ENCODE data around the gene ELOVL4.

ELOVL4 gene

GRCh38 chr6:79947191-79948186 lies at the start of gene ELOVL4:
Gene ELOVL4, minus strand, starts transcription at chr6:79947553. Its CDS starts 274 bp downstream, at chr6:79947279.
- peak; percentile 93 for ATAC-seq
- TF ChIP-seq, protein P1, sequence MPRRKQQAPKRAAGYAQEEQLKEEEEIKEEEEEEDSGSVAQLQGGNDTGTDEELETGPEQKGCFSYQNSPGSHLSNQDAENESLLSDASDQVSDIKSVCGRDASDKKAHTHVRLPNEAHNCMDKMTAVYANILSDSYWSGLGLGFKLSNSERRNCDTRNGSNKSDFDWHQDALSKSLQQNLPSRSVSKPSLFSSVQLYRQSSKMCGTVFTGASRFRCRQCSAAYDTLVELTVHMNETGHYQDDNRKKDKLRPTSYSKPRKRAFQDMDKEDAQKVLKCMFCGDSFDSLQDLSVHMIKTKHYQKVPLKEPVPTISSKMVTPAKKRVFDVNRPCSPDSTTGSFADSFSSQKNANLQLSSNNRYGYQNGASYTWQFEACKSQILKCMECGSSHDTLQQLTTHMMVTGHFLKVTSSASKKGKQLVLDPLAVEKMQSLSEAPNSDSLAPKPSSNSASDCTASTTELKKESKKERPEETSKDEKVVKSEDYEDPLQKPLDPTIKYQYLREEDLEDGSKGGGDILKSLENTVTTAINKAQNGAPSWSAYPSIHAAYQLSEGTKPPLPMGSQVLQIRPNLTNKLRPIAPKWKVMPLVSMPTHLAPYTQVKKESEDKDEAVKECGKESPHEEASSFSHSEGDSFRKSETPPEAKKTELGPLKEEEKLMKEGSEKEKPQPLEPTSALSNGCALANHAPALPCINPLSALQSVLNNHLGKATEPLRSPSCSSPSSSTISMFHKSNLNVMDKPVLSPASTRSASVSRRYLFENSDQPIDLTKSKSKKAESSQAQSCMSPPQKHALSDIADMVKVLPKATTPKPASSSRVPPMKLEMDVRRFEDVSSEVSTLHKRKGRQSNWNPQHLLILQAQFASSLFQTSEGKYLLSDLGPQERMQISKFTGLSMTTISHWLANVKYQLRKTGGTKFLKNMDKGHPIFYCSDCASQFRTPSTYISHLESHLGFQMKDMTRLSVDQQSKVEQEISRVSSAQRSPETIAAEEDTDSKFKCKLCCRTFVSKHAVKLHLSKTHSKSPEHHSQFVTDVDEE (CRISPR knock-in tag; IDR thresholded peaks at IDR 0.05), result no peak
- 0 out of 2 replicates have a peak, but pooled peaks have one; percentile 32 for TF ChIP-seq PATZ1 (CRISPR knock-in tag; IDR thresholded peaks at IDR 0.05; ENCODE audit: borderline replicate concordance)

DNA sequence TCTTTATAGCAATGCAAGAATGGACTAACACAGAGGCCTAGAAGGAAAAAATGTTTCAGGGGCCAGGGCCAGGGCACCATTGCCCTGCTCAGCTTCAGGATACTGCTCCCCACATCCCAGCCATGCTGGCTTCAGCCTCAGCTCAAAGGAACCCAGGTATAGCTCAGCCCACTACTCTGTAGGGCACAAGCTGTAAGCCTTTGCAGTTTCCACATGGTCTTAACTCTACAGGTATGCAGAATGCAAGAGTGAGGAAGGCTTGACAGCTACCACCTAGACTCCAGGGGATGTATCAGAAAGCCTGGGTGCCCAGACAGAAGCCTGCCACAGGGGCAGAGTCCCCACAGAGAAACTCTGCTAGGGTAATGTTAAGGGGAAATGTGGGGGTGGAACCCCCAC lies 46.6 kb upstream of the ELOVL4 start:
- ATAC-seq, result no peak
- TF ChIP-seq CSDC2 (CRISPR knock-in tag; IDR thresholded peaks at IDR 0.05) (no peak), BACH2 (CRISPR knock-in tag; IDR thresholded peaks at IDR 0.05; ENCODE audit: borderline replicate concordance) (no peak), PATZ1 (CRISPR knock-in tag; IDR thresholded peaks at IDR 0.05; ENCODE audit: borderline replicate concordance) (no peak), ESRRG (CRISPR knock-in tag; IDR thresholded peaks at IDR 0.05) (no peak), ZC3H10 (CRISPR knock-in tag; IDR thresholded peaks at IDR 0.05) (no peak), ZNF70 (CRISPR knock-in tag; IDR thresholded peaks at IDR 0.05) (no peak), ISL1 (CRISPR knock-in tag; IDR thresholded peaks at IDR 0.05) (no peak), ZFP30 (CRISPR knock-in tag; IDR thresholded peaks at IDR 0.05) (no peak), PPARA (CRISPR knock-in tag; IDR thresholded peaks at IDR 0.05; ENCODE audit: borderline replicate concordance) (no peak), RARB (CRISPR knock-in tag; IDR thresholded peaks at IDR 0.05) (no peak), TCF4 (CRISPR knock-in tag; IDR thresholded peaks at IDR 0.05; ENCODE audit: borderline replicate concordance) (no peak)
- TF ChIP-seq, protein P1 (CRISPR knock-in tag; IDR thresholded peaks at IDR 0.05), result no peak
- TF ChIP-seq, protein P2, sequence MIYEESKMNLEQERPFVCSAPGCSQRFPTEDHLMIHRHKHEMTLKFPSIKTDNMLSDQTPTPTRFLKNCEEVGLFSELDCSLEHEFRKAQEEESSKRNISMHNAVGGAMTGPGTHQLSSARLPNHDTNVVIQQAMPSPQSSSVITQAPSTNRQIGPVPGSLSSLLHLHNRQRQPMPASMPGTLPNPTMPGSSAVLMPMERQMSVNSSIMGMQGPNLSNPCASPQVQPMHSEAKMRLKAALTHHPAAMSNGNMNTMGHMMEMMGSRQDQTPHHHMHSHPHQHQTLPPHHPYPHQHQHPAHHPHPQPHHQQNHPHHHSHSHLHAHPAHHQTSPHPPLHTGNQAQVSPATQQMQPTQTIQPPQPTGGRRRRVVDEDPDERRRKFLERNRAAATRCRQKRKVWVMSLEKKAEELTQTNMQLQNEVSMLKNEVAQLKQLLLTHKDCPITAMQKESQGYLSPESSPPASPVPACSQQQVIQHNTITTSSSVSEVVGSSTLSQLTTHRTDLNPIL (CRISPR knock-in tag; IDR thresholded peaks at IDR 0.05; ENCODE audit: low read depth), result no peak
- TF ChIP-seq, protein P3, sequence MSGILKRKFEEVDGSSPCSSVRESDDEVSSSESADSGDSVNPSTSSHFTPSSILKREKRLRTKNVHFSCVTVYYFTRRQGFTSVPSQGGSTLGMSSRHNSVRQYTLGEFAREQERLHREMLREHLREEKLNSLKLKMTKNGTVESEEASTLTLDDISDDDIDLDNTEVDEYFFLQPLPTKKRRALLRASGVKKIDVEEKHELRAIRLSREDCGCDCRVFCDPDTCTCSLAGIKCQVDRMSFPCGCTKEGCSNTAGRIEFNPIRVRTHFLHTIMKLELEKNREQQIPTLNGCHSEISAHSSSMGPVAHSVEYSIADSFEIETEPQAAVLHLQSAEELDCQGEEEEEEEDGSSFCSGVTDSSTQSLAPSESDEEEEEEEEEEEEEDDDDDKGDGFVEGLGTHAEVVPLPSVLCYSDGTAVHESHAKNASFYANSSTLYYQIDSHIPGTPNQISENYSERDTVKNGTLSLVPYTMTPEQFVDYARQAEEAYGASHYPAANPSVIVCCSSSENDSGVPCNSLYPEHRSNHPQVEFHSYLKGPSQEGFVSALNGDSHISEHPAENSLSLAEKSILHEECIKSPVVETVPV (CRISPR knock-in tag; IDR thresholded peaks at IDR 0.05), result no peak

Measured in SK-N-SH treated with all-trans-retinoic acid at 6 μM for 48 hours (cell line).